ENCODE results near the gene LMO1.

LMO1 gene

GRCh38 chr11:8225589-8226036 lies 38.1 kb downstream of the LMO1 start:
- peak; percentile 57 for DNase-seq

GRCh38 chr11:8224711-8225110 lies 39.0 kb downstream of the LMO1 start:
- DNase-seq, result no peak

- DNase-seq, result no peak
These were observed 39.5 kb downstream of the LMO1 start for GRCh38 chr11:8224161-8224591.

- DNase-seq, result no peak
These were observed 40.2 kb downstream of the LMO1 start for GRCh38 chr11:8223513-8223900.

- DNase-seq, result no peak
These were observed 40.7 kb downstream of the LMO1 start for GRCh38 chr11:8222820-8223512.

- DNase-seq, result no peak
These were observed 41.7 kb downstream of the LMO1 start for GRCh38 chr11:8221917-8222495.

- DNase-seq, result no peak
These were observed 42.5 kb downstream of the LMO1 start for GRCh38 chr11:8221046-8221723.

- DNase-seq, result no peak
These were observed 43.2 kb downstream of the LMO1 start for GRCh38 chr11:8220261-8221045.

- peak; percentile 17 for DNase-seq
These were observed 44.2 kb downstream of the LMO1 start for GRCh38 chr11:8219257-8220021.

- DNase-seq, result no peak
These were observed 44.8 kb downstream of the LMO1 start for GRCh38 chr11:8218840-8219239.

- DNase-seq, result no peak
These were observed 45.3 kb downstream of the LMO1 start for GRCh38 chr11:8218409-8218808.

GRCh38 chr11:8217926-8218325 lies 45.8 kb downstream of the LMO1 start:
- no peak for DNase-seq

- DNase-seq, result no peak
These were observed 46.5 kb downstream of the LMO1 start for GRCh38 chr11:8217136-8217535.

GRCh38 chr11:8213376-8213775 lies 50.3 kb downstream of the LMO1 start:
- DNase-seq, result no peak

GRCh38 chr11:8209208-8209807 lies 54.4 kb downstream of the LMO1 start:
- DNase-seq, result peak; percentile 4

- no peak for DNase-seq
These were observed 56.3 kb downstream of the LMO1 start for GRCh38 chr11:8207080-8208000.

- DNase-seq, result no peak
These were observed 57.2 kb downstream of the LMO1 start for GRCh38 chr11:8206251-8207079.

GRCh38 chr11:8205566-8205965 lies 58.1 kb downstream of the LMO1 start:
- DNase-seq, result no peak

- DNase-seq, result no peak
These were observed 59.1 kb downstream of the LMO1 start for GRCh38 chr11:8204596-8204995.

- no peak for DNase-seq
These were observed 59.7 kb downstream of the LMO1 start for GRCh38 chr11:8204025-8204424.

Data from CD4-positive, alpha-beta T cell treated with Interleukin-17A for 1 hour (primary cell).